Hepatocyte (in vitro differentiated cells): ENCODE measurements around the gene PSMG4.

Experiments used
- CTCF ChIP-seq: fragments of 200-600 bp; sonication (generic); IDR thresholded peaks from 2 replicates; pipeline ENCODE4 v1.5.1; 2016; ENCODE audit warnings: antibody characterized with exemption, mild to moderate bottlenecking; ENCODE audit not compliant: poor library complexity
- EZH2 ChIP-seq: fragments of 200-600 bp; sonication (generic); IDR thresholded peaks from 2 replicates; pipeline ENCODE4 v1.6.1; 2016; ENCODE audit warnings: antibody characterized with exemption, mild to moderate bottlenecking, borderline replicate concordance

DNA sequence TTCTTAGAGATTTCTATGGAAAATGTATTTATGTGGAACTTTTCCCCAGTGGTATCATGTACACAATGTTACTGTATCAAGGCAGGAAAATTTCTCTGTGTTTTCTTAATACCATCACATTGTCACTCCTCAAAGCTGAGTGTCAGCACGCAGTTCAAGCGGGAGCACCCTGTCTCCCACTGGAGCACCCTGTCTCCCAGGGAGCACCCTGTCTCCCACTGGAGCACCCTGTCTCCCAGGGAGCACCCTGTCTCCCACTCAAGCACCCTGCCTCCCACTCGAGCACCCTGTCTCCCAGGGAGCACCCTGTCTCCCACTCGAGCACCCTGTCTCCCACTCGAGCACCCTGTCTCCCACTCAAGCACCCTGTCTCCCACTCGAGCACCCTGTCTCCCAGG is 51.3 kb downstream of the PSMG4 start:
- TF ChIP-seq EZH2: no peak
- no peak for TF ChIP-seq CTCF
